ENCODE measurements around the gene ARHGEF7. TPM values are rescaled to one million over a fixed set of nuclear protein-coding genes. Genes with fewer than 3 reads are reported as not detected.

Gene ARHGEF7
- polyA plus RNA-seq, 3 donors from 2014 or later = 7.8 to 16.4 (median 7.9) TPM

DNA sequence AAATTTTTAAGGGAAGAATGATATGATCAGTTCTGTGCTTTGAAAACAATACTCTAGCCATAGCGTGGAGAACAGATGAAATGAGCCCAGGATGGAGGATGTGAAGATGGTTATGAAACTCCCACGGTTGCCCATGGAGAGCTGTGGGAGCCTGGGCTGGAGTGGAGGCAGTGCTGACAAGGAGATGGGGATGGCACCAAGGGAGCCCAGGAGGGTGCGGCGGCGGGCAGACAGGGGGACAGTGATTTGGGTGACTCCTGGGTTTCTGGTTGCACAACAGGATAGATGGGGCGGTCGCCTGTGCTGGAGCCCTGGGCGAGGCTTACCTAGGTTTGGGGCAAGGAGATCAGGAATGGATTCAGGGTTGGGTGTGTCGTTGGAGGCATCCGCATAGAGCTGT lies 15.9 kb downstream of the ARHGEF7 start:
- peaks cover 0 to 10% (median 6%) of the 10 kb centered on the region in 3 donors for H3K27me3 Mint-ChIP-seq (ENCODE audit: low read depth in 3 of 3)
- no peaks in the 10 kb centered on the region for H3K36me3 Mint-ChIP-seq
- H3K27ac Mint-ChIP-seq = no peak overlapping the region

DNA sequence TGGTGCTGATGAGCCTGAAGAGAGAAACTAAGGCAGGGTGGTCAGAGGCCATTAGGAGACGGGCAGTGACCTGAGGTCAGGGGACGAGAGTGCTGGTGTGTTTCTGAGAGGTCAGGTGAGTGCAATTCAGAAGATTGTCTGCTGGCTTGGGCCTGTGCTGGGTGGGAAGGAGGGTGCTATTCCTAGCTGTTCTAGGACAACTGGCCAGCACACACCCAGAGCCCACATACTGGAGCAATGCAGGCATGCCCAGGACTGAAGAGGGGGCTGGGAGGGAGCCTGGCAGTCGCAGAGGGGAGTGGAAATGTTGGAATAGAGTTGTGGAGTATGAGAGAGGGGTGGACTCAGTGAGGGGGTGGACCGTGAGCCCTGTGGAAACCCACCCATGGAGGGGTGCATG lies 16.5 kb downstream of the ARHGEF7 start:
- peaks cover 0 to 11% (median 6%) of the 10 kb centered on the region in 3 donors for H3K27me3 Mint-ChIP-seq (ENCODE audit: low read depth in 3 of 3)
- H3K4me1 Mint-ChIP-seq = no peaks in the 10 kb centered on the region
- no peak overlapping the region for H3K27ac Mint-ChIP-seq
- H3K4me3 Mint-ChIP-seq = no peak overlapping the region
- DNase-seq = no peak
- H3K36me3 Mint-ChIP-seq = no peaks in the 10 kb centered on the region
- peaks cover 0 to 2% (median 0%) of the 10 kb centered on the region in 6 donors for H3K9me3 Mint-ChIP-seq

More for the DNA sequence above, 15.9 kb downstream of the ARHGEF7 start:
- Mint-ChIP-seq H3K4me3 (no peak overlapping the region), H3K9me3 (no peaks in the 10 kb centered on the region), H3K4me1 (no peaks in the 10 kb centered on the region)
- DNase-seq = no peak

DNA sequence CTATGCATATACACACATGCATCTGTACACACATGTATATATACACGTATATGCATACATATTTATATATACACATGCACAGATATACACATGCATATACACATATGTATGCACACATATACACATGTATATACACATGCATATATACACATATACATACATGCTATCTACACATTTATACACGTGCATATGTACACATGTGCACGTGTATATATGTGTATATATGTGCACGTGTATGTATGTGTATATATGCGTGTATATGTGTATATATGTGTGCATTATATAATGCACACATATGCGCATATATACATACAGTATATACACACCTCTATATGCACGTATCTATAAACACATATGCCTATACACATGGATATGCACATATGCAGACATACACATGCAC lies 17.8 kb downstream of the ARHGEF7 start:
- DNase-seq = no peak
- Mint-ChIP-seq H3K27ac (no peak overlapping the region), H3K4me3 (no peak overlapping the region), H3K9me3 (peaks cover 0 to 2% (median 0%) of the 10 kb centered on the region in 6 donors), H3K27me3 (ENCODE audit: low read depth in 3 of 3) (peaks cover 5 to 18% (median 6%) of the 10 kb centered on the region in 3 donors), H3K36me3 (no peaks in the 10 kb centered on the region), H3K4me1 (no peaks in the 10 kb centered on the region)

DNA sequence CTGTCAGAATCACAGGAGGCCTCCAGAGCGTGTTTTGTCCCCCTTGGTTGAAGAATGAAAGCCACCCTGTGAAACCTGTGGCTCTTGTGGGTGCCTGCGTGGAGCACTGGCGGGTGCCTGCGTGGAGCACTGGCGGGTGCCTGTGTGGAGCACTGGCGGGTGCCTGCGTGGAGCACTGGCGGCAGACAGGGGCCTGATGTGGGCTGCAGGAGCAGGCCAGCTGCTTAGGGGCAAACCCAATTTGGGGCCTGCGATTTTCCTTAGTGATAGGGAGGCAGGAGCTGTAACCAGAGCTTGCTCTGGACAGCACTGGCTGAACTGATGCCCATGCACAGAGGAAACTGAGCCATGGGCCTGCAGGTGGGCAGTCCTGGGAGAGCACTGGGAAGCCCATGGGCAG lies 24.3 kb downstream of the ARHGEF7 start:
- peaks cover 0 to 6% (median 0%) of the 10 kb centered on the region in 3 donors for H3K36me3 Mint-ChIP-seq
- DNase-seq = no peak
- no peaks in the 10 kb centered on the region for H3K4me1 Mint-ChIP-seq
- no peak overlapping the region for H3K27ac Mint-ChIP-seq
- H3K9me3 Mint-ChIP-seq = peaks cover 0 to 2% (median 0%) of the 10 kb centered on the region in 6 donors
- peaks cover 3 to 21% (median 9%) of the 10 kb centered on the region in 3 donors for H3K27me3 Mint-ChIP-seq (ENCODE audit: low read depth in 3 of 3)
- H3K4me3 Mint-ChIP-seq = no peak overlapping the region

DNA sequence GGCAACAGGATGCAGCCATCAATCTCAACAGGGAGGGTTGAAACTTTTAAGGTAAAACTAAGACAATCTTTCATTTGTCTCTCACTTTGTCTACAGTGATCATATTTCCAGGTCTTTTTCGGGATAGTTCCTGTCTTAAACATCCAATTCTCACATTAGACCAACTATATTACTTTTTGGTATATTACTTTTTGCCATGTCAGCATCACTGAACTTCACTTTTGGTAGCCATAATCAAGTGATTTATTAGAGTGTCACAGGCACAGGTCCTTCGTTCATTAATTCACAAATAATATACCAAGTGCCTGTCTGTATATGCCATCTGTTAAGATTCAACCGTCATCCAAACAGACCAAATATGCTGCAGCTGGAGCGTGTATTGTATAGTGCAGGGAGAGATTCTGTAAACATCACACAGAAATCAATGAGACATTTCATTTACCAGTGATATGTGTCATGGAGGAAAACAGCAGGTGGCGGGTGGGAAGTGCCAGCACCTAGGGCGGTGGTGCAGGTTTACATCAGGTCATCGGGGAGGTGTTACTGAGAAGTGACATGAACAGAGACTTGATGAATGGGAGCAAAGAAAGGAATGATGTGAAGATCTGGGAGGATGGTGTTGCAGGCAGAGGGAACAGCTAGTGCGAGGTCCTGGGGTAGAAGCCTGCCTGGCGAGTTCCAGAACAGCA lies 24.9 kb downstream of the ARHGEF7 start:
- H3K27me3 Mint-ChIP-seq (ENCODE audit: low read depth in 3 of 3) = peaks cover 5 to 21% (median 9%) of the 10 kb centered on the region in 3 donors
- H3K36me3 Mint-ChIP-seq = peaks cover 0 to 6% (median 0%) of the 10 kb centered on the region in 3 donors
- no peak for DNase-seq
- H3K4me3 Mint-ChIP-seq = no peak overlapping the region
- H3K27ac Mint-ChIP-seq = no peak overlapping the region
- H3K4me1 Mint-ChIP-seq = no peaks in the 10 kb centered on the region
- H3K9me3 Mint-ChIP-seq = peaks cover 0 to 2% (median 0%) of the 10 kb centered on the region in 6 donors

DNA sequence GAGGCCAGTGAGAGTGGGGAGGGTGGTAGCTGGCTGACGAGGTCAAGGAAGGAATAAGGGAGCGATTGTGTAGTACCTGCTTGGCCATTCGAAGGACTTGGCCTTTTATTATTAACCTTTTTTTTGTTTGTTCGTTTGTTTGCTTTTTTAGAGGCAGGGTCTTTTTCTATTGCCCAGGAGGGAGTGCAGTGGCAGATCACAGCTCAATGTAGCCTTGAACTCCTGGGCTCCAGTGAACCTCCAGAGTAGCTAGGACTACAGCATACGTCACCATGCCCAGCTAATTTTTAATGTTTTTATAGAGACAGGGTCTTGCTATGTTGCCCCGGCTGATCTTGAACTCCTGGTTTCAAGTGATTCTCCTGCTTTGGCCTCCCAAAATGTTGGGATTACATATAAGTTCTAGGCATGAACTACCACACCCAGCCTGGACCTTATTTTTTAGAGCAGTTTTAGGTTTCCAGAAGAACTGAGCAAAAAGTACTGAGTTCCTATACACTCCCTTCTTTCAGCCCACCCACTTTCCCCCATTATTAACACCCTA lies 25.5 kb downstream of the ARHGEF7 start:
- H3K27ac Mint-ChIP-seq = no peak overlapping the region
- peaks cover 5 to 18% (median 9%) of the 10 kb centered on the region in 3 donors for H3K27me3 Mint-ChIP-seq (ENCODE audit: low read depth in 3 of 3)
- no peak for DNase-seq
- no peak overlapping the region for H3K4me3 Mint-ChIP-seq
- H3K9me3 Mint-ChIP-seq = peaks cover 0 to 2% (median 0%) of the 10 kb centered on the region in 6 donors
- H3K36me3 Mint-ChIP-seq = peaks cover 0 to 6% (median 0%) of the 10 kb centered on the region in 3 donors
- no peaks in the 10 kb centered on the region for H3K4me1 Mint-ChIP-seq

DNA sequence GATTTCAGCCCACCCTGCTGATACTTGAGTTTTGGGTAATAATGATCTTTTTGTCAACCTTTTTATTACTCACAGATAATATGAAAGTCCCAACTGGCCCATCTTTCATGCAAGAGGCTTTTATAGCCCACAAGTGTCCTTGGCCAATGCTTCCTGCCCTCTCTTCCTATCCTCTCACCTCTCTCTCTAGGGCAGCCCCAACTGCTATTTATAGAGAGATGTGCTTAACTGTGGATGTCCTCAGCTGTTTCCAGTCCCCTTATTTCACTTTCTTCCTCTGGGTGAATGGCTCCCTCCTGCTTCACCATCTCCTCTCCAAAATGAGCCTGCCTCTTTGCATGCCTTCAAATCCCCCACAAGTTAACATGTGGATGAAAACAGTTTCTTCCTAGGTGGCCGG lies 27.4 kb downstream of the ARHGEF7 start:
- Mint-ChIP-seq H3K9me3 (no peaks in the 10 kb centered on the region), H3K27me3 (ENCODE audit: low read depth in 3 of 3) (peaks cover 9 to 13% (median 10%) of the 10 kb centered on the region in 3 donors), H3K4me1 (no peaks in the 10 kb centered on the region), H3K27ac (no peak overlapping the region), H3K36me3 (peaks cover 0 to 6% (median 0%) of the 10 kb centered on the region in 3 donors), H3K4me3 (no peak overlapping the region)
- DNase-seq = no peak

DNA sequence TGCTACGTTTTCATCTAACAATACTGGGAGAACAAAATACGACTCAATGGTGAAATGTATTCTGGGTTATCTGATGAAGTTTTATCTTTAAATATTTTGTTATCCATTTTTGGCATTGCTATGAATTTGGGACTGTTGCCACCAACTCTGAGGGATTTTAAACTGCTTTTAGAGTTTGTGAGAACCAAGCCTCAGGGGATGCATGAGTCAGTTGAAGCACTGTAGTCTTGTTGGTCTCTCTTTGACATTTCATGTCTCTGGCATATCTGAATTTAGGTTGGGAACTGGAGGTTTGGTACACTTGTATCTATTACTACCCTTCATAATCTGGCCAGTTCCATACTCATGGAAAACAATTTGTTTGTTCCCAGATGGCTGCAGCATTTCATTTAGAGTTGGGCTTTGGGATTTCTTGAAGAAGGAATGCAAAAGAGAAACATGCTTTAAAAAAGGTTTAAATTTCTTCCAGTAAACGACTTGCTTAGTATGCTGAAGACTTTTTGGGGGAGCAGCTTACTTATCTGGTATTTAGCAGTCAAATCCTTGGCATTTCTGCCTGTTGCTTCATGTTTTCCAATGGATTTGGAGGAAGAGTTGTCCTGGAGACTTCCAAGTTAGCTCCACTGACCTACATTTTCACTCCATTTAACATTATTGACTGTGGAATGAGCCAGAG lies 28.9 kb downstream of the ARHGEF7 start:
- no peaks in the 10 kb centered on the region for H3K9me3 Mint-ChIP-seq
- no peaks in the 10 kb centered on the region for H3K4me1 Mint-ChIP-seq

DNA sequence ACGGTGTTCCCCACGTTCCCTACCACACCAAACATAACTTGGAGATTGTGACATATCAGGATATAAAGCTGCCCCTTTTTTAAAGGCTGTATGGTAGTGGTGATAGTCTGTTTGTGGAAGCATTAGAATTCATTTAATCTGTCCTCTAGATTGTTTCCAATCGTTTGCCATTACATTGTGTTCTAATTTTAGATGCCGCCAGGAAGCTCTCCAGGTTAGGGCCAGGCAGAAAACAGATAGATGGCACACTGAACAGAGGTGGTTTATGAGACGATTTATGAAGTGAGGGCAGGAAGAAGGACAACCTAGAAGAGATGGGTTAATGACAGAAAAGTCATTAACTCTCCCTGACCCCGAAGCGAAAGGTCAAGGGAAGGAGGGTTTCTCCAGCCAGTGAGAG lies 30.0 kb downstream of the ARHGEF7 start:
- Mint-ChIP-seq H3K4me3 (no peak overlapping the region), H3K27me3 (ENCODE audit: low read depth in 3 of 3) (peaks cover 7 to 9% (median 8%) of the 10 kb centered on the region in 3 donors), H3K9me3 (no peaks in the 10 kb centered on the region), H3K4me1 (no peaks in the 10 kb centered on the region), H3K36me3 (peaks cover 0 to 2% (median 0%) of the 10 kb centered on the region in 3 donors), H3K27ac (no peak overlapping the region)
- no peak for DNase-seq

More for the DNA sequence above, 28.9 kb downstream of the ARHGEF7 start:
- Mint-ChIP-seq H3K36me3 (peaks cover 0 to 6% (median 0%) of the 10 kb centered on the region in 3 donors), H3K27ac (no peak overlapping the region), H3K4me3 (no peak overlapping the region), H3K27me3 (ENCODE audit: low read depth in 3 of 3) (peaks cover 8 to 10% (median 8%) of the 10 kb centered on the region in 3 donors)
- no peak for DNase-seq

DNA sequence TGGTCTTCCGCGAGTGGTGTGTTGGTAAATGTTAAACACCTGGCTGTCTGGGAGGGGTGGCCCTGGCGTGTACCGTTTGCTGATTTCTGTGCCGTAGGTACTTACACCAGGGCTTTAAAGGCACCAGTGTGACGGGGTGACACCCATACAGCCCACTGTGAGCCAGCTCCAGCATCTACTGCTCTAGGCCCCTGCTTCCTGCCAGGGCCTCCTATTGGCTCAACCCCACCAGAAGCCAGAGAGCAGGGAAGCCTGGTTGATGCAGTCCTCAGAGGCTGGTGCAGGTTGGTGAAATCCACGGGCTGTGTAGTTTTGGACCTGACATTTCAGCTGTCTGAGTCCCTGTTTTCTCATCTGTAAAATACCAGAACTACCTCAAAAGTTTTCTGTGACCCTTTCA lies 30.4 kb downstream of the ARHGEF7 start:
- no peak for DNase-seq
- no peaks in the 10 kb centered on the region for H3K36me3 Mint-ChIP-seq
- no peaks in the 10 kb centered on the region for H3K4me1 Mint-ChIP-seq
- H3K9me3 Mint-ChIP-seq = no peaks in the 10 kb centered on the region
- no peak overlapping the region for H3K27ac Mint-ChIP-seq
- H3K4me3 Mint-ChIP-seq = no peak overlapping the region
- peaks cover 6 to 9% (median 8%) of the 10 kb centered on the region in 3 donors for H3K27me3 Mint-ChIP-seq (ENCODE audit: low read depth in 3 of 3)

DNA sequence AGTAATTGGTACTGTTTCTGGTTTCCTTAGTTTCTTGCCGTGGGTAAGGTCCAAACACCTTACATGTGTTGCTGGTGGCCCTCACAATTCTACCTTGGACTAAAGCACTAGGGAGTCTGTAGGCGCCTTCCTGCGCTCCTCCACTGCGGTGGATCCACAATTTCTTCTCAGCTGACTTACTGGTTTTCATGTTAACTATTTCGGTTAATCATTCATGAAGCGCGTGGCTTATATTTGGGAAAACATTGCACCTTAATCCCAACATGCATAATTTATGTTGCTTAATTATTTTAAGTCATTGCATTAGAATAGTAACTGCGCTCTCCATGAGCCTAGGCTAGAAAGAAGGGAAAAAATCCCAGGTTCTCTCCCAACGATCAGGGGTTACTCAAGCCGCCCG lies 37.7 kb downstream of the ARHGEF7 start:
- peaks cover 8 to 15% (median 9%) of the 10 kb centered on the region in 3 donors for H3K27me3 Mint-ChIP-seq (ENCODE audit: low read depth in 3 of 3)
- peak overlapping the region; percentile 83 to 95 (median 91) for H3K27ac Mint-ChIP-seq
- H3K4me3 Mint-ChIP-seq = peak overlapping the region; percentile 86 to 95 (median 90)
- H3K36me3 Mint-ChIP-seq = peaks cover 0 to 3% (median 0%) of the 10 kb centered on the region in 3 donors
- peak in 1 of 3 donors; percentile 15 for DNase-seq
- H3K9me3 Mint-ChIP-seq = no peaks in the 10 kb centered on the region
- H3K4me1 Mint-ChIP-seq = peaks cover 17 to 35% of the 10 kb centered on the region in 2 donors

DNA sequence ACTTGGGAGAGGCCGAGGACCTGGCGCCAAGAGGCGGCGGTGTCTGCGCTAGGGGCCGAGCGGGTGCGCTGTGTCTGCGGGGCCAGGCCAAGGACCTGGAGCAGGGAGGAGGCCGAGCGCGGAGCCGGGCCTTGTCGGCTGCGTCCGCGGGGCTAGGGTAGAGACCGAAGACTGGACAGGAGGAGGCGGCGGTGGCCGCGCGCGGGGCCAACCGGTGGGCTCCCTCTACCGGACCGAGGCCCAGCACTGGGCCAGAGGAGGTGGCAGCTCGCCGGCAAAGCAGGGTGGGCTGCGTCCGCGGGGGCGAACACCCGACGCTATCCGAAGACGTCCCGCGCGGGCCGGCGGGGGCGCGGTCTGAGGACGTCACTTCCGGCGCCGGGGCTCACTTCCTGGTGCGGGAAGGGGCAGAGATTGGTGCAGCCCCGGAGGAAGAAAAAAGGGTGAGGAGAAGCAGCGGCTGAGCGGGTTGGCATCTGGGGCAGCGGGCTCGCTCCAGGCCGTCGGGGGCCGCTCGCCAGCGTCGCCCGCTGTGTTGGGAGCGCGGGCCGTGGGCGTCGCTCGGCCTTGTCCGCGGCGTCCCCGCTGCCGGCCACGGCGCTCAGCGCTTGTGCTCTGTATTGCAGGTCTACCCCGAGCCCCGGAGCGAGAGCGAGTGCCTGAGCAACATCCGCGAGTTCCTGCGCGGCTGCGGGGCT lies 38.3 kb downstream of the ARHGEF7 start:
- H3K4me3 Mint-ChIP-seq = peak overlapping the region; percentile 86 to 95 (median 90)
- peaks cover 0 to 3% (median 0%) of the 10 kb centered on the region in 3 donors for H3K36me3 Mint-ChIP-seq
- peak overlapping the region; percentile 83 to 95 (median 91) for H3K27ac Mint-ChIP-seq
- peak; percentile 93 for DNase-seq
- peaks cover 17 to 35% of the 10 kb centered on the region in 2 donors for H3K4me1 Mint-ChIP-seq
- H3K27me3 Mint-ChIP-seq (ENCODE audit: low read depth in 3 of 3) = peaks cover 4 to 15% (median 7%) of the 10 kb centered on the region in 3 donors
- H3K9me3 Mint-ChIP-seq = no peaks in the 10 kb centered on the region

DNA sequence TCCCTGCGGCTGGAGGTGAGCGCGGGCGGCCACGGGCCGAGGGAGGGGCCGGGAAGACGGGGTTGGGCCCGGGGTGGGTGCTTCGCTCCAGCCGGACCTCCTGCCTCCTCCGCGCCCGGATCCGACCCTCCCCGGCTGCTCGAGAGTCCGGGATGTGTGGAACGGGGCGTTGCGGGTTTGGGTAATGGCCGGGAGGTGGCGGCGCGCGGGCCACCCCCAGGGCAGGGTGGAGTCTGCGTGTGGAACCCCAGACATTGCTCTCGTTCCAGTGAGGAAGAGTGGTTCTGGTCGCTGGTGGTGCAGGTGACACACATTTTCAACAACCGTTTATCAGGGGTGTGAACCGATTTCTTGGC lies 38.8 kb downstream of the ARHGEF7 start:
- H3K4me3 Mint-ChIP-seq = peak overlapping the region; percentile 89 to 95 (median 93)
- DNase-seq = peak in 2 of 3 donors; percentile 65 to 68
- peaks cover 4 to 15% (median 7%) of the 10 kb centered on the region in 3 donors for H3K27me3 Mint-ChIP-seq (ENCODE audit: low read depth in 3 of 3)
- H3K4me1 Mint-ChIP-seq = peaks cover 18 to 39% of the 10 kb centered on the region in 2 donors
- peaks cover 3% of the 10 kb centered on the region in 3 donors for H3K36me3 Mint-ChIP-seq
- H3K27ac Mint-ChIP-seq = peak overlapping the region; percentile 91 to 96 (median 94)
- H3K9me3 Mint-ChIP-seq = no peaks in the 10 kb centered on the region
